GM18520 (cell line): ENCODE data around the gene SPDYC.
"Not testable (repeated sequence)": the region's sequence is repeated elsewhere in the genome, so short reads cannot be mapped to it uniquely, and the experiment has no call there.

Source experiments
- ATAC-seq: cut with Tn5 transposase; IDR thresholded peaks from one replicate; pipeline ENCODE4 v1.9.1; 2021; ENCODE audit not compliant: unreplicated experiment

SPDYC gene

GRCh38 chr11:65133724-65134123 is 36.3 kb upstream of the SPDYC start:
- no peak for ATAC-seq

DNA sequence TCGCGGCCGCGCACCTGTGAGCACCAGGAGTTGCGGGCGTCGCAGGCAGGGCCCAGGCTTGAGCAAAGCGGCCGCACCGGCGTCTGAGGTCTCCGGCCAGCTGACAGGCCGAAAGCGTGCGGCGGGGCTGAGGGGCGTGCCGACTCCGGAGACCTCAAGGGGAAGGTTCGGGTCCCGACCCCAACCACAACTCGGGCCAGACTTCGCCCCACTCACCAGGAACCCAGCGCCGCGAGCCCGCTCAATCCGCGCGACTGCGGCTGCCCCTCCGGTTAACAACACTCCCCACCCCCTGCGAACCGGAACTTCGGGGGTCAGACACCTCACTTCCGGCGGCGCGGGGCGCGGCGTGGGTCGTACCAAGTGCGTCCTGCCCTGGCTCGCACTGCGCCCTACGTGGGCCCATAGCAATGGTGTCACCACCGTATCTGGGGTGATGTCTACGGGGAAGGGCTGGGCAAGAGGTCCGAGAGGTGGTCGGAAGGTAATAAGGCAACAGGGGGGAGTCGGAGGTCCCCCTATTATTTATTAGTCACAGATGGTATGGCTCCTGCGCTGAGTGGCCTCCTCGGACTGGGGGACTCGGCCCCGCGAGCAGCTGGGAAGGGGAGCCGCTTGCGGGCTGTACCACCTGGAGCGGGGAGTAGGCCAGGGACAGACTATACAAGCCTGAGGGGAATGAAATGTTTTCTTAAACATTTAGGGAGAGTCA is 35.6 kb upstream of the SPDYC start, which contains the start of gene SYVN1:
SYVN1 (minus strand) TSS at position 280 of the 712 bp plus-strand sequence. CDS start 918 bp downstream, outside the sequence.
- ATAC-seq: peak; percentile 39

GRCh38 chr11:65134952-65135632 is 34.9 kb upstream of the SPDYC start:
- ATAC-seq: peak; percentile 67

DNA sequence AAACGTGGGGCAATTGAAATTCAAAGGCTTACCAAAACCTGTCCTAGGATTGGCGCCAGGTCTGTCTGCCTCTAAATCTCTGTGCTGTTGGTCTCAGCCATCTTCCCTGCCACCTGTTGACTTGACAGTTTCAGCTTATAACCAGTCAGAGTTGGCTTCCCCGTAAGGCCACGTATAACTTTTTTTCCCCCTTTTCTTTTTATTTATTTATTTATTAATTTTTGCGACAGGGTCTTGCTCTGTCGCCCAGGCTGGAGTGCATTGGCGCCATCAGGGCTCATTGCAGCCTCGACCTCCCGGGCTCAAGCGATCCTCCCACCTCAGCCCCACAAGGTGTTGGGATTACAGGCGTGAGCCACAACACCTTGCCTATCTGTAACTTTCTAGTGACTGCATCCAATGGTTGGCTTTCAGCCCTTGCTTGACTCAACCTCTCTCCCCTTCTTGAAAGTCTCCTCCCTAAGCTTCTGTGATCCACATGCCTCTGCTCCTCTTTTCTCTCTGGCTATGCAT is 34.3 kb upstream of the SPDYC start:
- ATAC-seq: no peak

- ATAC-seq: no peak
These were observed 33.4 kb upstream of the SPDYC start for GRCh38 chr11:65136515-65137096.

- no peak for ATAC-seq
These were observed 28.0 kb upstream of the SPDYC start for GRCh38 chr11:65141896-65142494.

DNA sequence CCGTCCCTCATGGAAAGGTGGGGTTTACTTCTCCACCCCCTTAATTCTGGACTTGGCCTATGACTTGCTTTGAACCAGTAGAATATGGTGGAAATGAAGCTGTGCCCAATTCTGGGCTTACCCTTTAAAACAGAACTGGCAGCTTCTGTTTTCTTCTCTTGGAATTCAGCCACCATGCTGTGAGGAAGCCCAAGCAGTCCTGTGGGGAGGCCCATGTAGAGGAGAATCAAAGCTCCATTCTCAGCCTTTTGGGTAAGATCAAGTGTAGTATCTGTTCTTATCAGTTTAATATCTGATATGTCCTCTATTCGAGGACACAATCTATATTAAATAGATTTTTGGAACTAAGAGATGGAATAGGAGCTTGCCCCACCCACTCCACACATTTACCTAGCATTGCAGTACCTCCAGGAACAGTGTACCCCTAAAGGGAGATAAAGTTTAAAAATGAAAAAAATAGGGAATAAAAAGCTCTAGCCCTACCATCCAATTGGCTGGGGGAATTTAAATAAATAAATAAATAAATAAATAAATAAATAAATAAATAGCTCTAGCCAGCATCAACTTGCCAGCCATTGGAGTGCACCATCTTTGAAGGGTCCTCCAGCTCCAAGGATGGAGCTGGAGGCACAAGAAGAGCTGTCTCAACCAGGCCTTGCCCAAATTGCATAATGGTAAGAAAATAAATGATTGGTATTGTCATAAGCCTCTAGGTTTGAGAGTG is 22.5 kb upstream of the SPDYC start:
- no peak for ATAC-seq

- no peak for ATAC-seq
These were observed 21.4 kb upstream of the SPDYC start for GRCh38 chr11:65148657-65149056.

DNA sequence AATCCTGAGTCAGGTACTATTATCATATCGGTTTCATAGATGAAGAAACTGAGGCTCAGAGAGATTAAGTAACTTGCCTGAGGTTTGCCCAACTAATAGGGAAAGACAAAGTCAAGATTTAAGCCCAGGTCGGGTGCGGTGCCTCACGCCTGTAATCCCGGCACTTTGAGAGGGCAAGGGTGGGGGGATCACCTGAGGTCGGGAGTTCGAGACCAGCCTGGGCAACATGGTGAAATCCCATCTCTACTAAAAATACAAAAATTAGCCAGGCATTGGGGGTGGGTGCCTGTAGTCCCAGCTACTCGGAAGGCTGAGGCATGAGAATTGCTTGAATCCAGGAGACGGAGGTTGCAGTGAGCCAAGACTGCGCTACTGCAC is 19.9 kb upstream of the SPDYC start:
- not testable (repeated sequence) for ATAC-seq

GRCh38 chr11:65150509-65151299 is 19.3 kb upstream of the SPDYC start:
- ATAC-seq: no peak

- no peak for ATAC-seq
These were observed 18.6 kb upstream of the SPDYC start for GRCh38 chr11:65151331-65151899.

- no peak for ATAC-seq
These were observed 17.9 kb upstream of the SPDYC start for GRCh38 chr11:65152122-65152521.

GRCh38 chr11:65156256-65156655 is 13.8 kb upstream of the SPDYC start:
- no peak for ATAC-seq

DNA sequence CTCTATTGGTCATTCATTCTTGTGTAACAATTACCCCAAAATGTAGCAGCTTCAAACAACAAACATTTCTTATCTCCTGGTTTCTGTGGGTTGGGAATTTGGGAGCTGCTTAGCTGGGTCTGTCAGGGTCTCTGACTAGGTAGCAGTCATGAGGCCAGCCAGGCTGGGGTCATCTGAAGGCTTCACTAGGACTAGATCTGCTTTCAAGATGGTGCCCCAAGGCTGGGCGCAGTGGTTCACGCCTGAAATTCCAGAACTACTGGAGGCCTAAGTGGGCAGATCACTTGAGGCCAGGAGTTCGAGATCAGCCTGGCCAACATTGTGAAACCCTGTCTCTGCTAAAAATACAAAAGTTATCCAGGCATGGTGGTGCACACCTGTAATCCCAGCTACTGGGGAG is 13.1 kb upstream of the SPDYC start:
- no peak for ATAC-seq

- no peak for ATAC-seq
These were observed 12.7 kb upstream of the SPDYC start for GRCh38 chr11:65157336-65157735.

DNA sequence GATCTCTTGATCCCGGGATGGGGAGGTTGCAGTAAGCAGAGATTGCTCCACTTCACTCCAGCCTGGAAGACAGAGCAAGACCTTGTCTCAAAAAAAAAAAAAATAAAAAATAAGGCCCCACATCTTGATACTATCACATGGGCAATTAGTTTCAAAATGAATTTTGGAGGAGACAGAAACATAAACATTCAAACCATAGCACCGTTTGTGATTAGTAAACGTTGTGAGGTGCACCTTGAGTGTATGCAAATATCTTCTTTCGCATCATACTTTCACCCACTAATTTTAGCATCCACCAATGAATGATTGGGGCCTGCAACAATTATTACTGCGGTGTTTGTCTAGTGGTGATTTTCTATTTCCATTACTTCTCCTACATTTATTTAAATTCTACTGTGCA is 11.0 kb upstream of the SPDYC start:
- peak; percentile 90 for ATAC-seq

DNA sequence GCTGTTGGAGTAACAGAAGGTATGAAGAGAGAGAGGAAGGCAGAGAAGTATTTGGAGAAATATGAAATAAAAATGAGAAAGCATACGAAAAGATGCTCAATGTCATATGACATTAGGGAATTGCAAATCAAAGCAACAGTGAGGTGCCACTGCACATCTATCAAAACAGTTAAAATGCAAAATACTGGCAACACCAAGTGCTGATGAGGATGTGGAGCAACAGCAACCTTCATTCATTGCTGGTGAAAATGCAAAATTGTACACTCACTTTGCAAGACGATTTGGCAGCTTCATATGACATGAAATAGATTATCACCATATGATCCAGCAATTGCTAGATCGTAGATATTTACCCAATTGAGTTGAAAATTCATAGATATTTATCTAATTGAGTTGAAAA is 9.4 kb upstream of the SPDYC start:
- no peak for ATAC-seq

DNA sequence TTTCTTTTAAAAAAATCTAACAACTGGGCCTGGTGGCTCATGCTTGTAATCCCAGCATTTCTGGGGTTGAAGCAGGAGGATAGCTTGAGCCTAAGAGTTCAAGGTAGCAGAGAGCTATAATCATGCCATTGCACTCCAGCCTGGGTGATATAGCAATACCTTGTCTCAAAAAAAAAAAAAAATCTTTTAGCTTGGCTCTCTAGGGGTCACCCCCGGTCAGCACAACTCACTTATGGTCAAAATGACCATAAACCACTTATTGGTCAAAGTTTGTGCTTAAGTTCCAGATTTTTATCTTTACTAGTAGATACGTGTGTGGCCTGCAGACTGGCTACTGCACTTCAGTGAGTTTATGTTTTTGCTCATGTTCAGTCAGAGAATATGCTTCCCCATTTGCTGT is 6.3 kb upstream of the SPDYC start:
- no peak for ATAC-seq

DNA sequence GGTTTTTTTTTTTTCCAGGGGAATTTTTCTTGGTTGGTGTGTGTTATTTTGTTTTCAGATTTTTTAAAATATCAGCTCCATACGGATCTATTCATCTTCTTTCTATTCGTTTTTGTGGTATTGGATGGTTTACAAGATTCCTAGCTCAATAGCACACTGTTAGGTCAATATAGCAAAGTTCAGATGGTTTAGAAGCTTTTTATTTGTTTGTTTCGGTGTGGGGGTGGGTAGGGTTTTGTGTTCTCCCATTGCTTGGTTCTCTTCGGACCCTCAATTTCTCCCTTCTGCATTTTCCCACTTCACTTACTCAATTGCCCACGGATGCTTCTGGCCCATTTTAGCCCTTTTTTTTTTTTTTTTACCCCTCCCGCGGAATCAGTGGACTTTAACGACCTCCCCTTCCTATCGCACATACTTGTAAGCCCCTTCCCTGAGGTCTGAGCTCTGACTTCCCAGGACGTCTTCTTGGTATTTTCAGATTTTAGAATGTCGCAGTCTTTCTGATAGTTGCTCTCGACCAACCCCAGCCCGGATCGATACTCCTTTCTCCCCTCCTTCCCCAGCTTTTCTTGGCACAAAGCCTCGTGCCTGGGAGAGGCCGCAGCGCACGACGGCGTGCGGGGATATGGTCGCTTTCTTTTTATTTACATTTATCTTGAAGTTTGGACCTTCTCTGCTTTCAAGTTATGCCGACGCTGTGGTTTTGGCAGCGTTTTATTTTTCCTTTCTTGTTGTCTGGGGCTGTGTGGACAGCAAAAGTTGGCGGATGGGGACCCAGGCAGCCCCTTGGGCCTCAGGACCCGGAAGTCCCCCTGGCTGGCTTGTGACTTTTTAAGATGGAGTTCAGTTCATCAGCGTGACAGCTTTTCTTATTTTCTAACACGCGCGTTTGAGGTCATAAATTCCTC is 4.4 kb upstream of the SPDYC start:
- no peak for ATAC-seq
